ENCODE data around the gene PRRC2A.

Gene PRRC2A

GRCh38 chr6:31652925-31653724 lies 32.6 kb downstream of the PRRC2A start:
- DNase-seq (ENCODE audit: low read depth): peak; percentile 77

GRCh38 chr6:31654574-31655348 lies 34.2 kb downstream of the PRRC2A start:
- no peak for DNase-seq (ENCODE audit: low read depth)

GRCh38 chr6:31655349-31656237 lies 35.1 kb downstream of the PRRC2A start, which contains the start of gene APOM:
APOM (plus strand) TSS chr6:31655894; CDS start chr6:31655967, 73 bp downstream.
- no peak for DNase-seq (ENCODE audit: low read depth)

GRCh38 chr6:31657406-31658157 lies 37.1 kb downstream of the PRRC2A start:
- DNase-seq (ENCODE audit: low read depth): no peak

GRCh38 chr6:31658158-31658688 lies 37.7 kb downstream of the PRRC2A start:
- DNase-seq (ENCODE audit: low read depth): no peak

- no peak for DNase-seq (ENCODE audit: low read depth)
Measured at GRCh38 chr6:31658983-31659648, 38.6 kb downstream of the PRRC2A start.

GRCh38 chr6:31659649-31660380 lies 39.3 kb downstream of the PRRC2A start:
- DNase-seq (ENCODE audit: low read depth): no peak

GRCh38 chr6:31660381-31661261 lies 40.1 kb downstream of the PRRC2A start, which contains the start of gene C6orf47:
C6orf47 (minus strand) TSS chr6:31660778; CDS start chr6:31659947, 831 bp downstream.
- peak; percentile 65 for DNase-seq (ENCODE audit: low read depth)

GRCh38 chr6:31661262-31662123 lies 41.0 kb downstream of the PRRC2A start:
- no peak for DNase-seq (ENCODE audit: low read depth)

GRCh38 chr6:31662124-31662723 lies 41.7 kb downstream of the PRRC2A start:
- DNase-seq (ENCODE audit: low read depth): no peak

GRCh38 chr6:31663126-31663960 lies 42.8 kb downstream of the PRRC2A start:
- no peak for DNase-seq (ENCODE audit: low read depth)

- DNase-seq (ENCODE audit: low read depth): no peak
Measured at GRCh38 chr6:31663961-31664789, 43.7 kb downstream of the PRRC2A start.

- peak; percentile 83 for DNase-seq (ENCODE audit: low read depth)
Measured at GRCh38 chr6:31664790-31665500, 44.4 kb downstream of the PRRC2A start, which contains the start of gene GPANK1. GPANK1 (minus strand) TSS chr6:31664997; CDS start chr6:31664478, 519 bp downstream.

GRCh38 chr6:31665501-31666336 lies 45.2 kb downstream of the PRRC2A start, which contains the start of gene CSNK2B:
CSNK2B (plus strand) TSS chr6:31666080; CDS start chr6:31666832, 752 bp downstream.
- peak; percentile 98 for DNase-seq (ENCODE audit: low read depth)

Data from activated T-helper 9 cell treated with anti-CD3 and anti-CD28 coated beads, Interleukin-2, amount 50 U/mL, for 16 hours (primary cell).